Left ventricle myocardium superior (tissue), 1 donor: Measurements from ENCODE around the gene FASTKD3. TPM values are rescaled to one million over a fixed set of nuclear protein-coding genes. Genes with fewer than 3 reads are reported as not detected.
"Not testable (repeated sequence)": the region's sequence is repeated elsewhere in the genome, so short reads cannot be mapped to it uniquely, and the experiment has no call there.

ENCODE experiments used
- ATAC-seq: fragments of 200-7000 bp; cut with Tn5 transposase; one replicate; pipeline ENCODE4 v1.9.1; 2020; ENCODE audit warnings: mild to moderate bottlenecking, moderate library complexity
- DNase-seq: peaks from one replicate; pipeline ENCODE4 v3.0.0-alpha.2; 2020
- intact Hi-C: fragments of 100-400 bp; cut with micrococcal nuclease; formaldehyde crosslinking; loops from one replicate; pipeline ENCODE4 v1.11.0; 2022
- long read RNA-seq: library from polyadenylated mRNA; unstranded; transcript quantifications from one replicate; pipeline ENCODE4 v2.0.0, GENCODE V29; 2021
- total RNA-seq: library from RNA; stranded (reverse); fragmentation: NEBNext Ultra II Directional; extraction: Animal tissue kit (Norgen Biotek cat#: 25700); gene quantifications from one replicate; pipeline ENCODE4 v1.2.1, GENCODE V29; 2021
- donor health status: DM: no; HTN: yes; CAD: no; lungs with severe emphysema.

FASTKD3 gene
- 5.6 TPM for total RNA-seq
- long read RNA-seq, partial matches to known transcripts, result 0 of 5 reads
- long read RNA-seq, other reads (novel, unspliced or antisense), result 1 of 5 reads

GRCh38 chr5:7868773-7869473 lies at the start of gene FASTKD3, which contains the start of gene MTRR:
FASTKD3 (minus strand) TSS chr5:7869031; CDS start chr5:7868083, 948 bp downstream.
MTRR (plus strand) TSS chr5:7869148; CDS start chr5:7870795, 1,647 bp downstream.
- DNase-seq, result peak; percentile 97
- intact Hi-C loops, result no loop called here
- peak; percentile 100 for ATAC-seq

GRCh38 chr5:7917130-7918123 lies 48.6 kb upstream of the FASTKD3 start:
- no peak for DNase-seq
- ATAC-seq, result no peak
- intact Hi-C loops, result no loop called here

- intact Hi-C loops, result no loop called here
- DNase-seq (no peak), ATAC-seq (no peak)
These were observed 47.5 kb upstream of the FASTKD3 start for GRCh38 chr5:7916171-7916804.

- intact Hi-C loops, DNase-seq, ATAC-seq: not testable (repeated sequence)
These were observed 42.6 kb upstream of the FASTKD3 start for GRCh38 chr5:7911429-7911771.

- intact Hi-C loops, result no loop called here
- DNase-seq, result no peak
- no peak for ATAC-seq
These were observed 42.1 kb upstream of the FASTKD3 start for GRCh38 chr5:7910738-7911428.

GRCh38 chr5:7908317-7908716 lies 39.5 kb upstream of the FASTKD3 start:
- intact Hi-C loops, result no loop called here
- DNase-seq, result no peak
- no peak for ATAC-seq

- ATAC-seq (no peak), DNase-seq (no peak)
- intact Hi-C loops, result no loop called here
These were observed 38.8 kb upstream of the FASTKD3 start for GRCh38 chr5:7907612-7908011.

- no peak for DNase-seq
- no peak for ATAC-seq
- intact Hi-C loops, result no loop called here
These were observed 35.3 kb upstream of the FASTKD3 start for GRCh38 chr5:7904170-7904569.

- ATAC-seq, result peak; percentile 65
- intact Hi-C loops, result no loop called here
- DNase-seq, result no peak
These were observed 34.1 kb upstream of the FASTKD3 start for GRCh38 chr5:7902666-7903625.

GRCh38 chr5:7902201-7902600 lies 33.4 kb upstream of the FASTKD3 start:
- DNase-seq (no peak), ATAC-seq (no peak)
- intact Hi-C loops, result no loop called here

GRCh38 chr5:7897014-7897600 lies 28.3 kb upstream of the FASTKD3 start:
- intact Hi-C loops, result no loop called here
- DNase-seq (no peak), ATAC-seq (no peak)

- no peak for ATAC-seq
- DNase-seq, result no peak
- intact Hi-C loops, result no loop called here
These were observed 26.0 kb upstream of the FASTKD3 start for GRCh38 chr5:7894860-7895259.

- ATAC-seq (no peak), DNase-seq (no peak)
- intact Hi-C loops, result no loop called here
These were observed 25.6 kb upstream of the FASTKD3 start for GRCh38 chr5:7894439-7894838.

GRCh38 chr5:7888901-7889300 lies 20.1 kb upstream of the FASTKD3 start:
- intact Hi-C loops, result no loop called here
- DNase-seq, result no peak
- ATAC-seq, result no peak

GRCh38 chr5:7886849-7887475 lies 18.1 kb upstream of the FASTKD3 start:
- intact Hi-C loops, result no loop called here
- no peak for ATAC-seq
- DNase-seq, result no peak

GRCh38 chr5:7884491-7885267 lies 15.8 kb upstream of the FASTKD3 start:
- intact Hi-C loops, result no loop called here
- peak; percentile 47 for ATAC-seq
- DNase-seq, result no peak
